GM21381 (cell line): ENCODE results near the gene TMEM126B.
A peak's percentile ranks its signal among the peaks of the same experiment; 100 is the strongest.
"Not testable (repeated sequence)": the region's sequence is repeated elsewhere in the genome, so short reads cannot be mapped to it uniquely, and the experiment has no call there.

Experiments
- ATAC-seq: cut with Tn5 transposase; IDR thresholded peaks from one replicate; pipeline ENCODE4 v1.9.1; 2021; ENCODE audit warnings: mild to moderate bottlenecking, moderate library complexity; ENCODE audit not compliant: unreplicated experiment

TMEM126B gene

GRCh38 chr11:85647604-85648299, 19.4 kb downstream of the TMEM126B start, which contains the start of gene TMEM126A:
Gene TMEM126A (plus strand): TSS chr11:85647967. CDS start chr11:85650256, 2,289 bp downstream.
- ATAC-seq = peak; percentile 99

- no peak for ATAC-seq
Observed at GRCh38 chr11:85651118-85651517, 22.7 kb downstream of the TMEM126B start.

- ATAC-seq = no peak
Observed at GRCh38 chr11:85652786-85653447, 24.5 kb downstream of the TMEM126B start.

GRCh38 chr11:85654343-85654742, 25.9 kb downstream of the TMEM126B start:
- not testable (repeated sequence) for ATAC-seq

- no peak for ATAC-seq
Observed at GRCh38 chr11:85656777-85657176, 28.4 kb downstream of the TMEM126B start.

- ATAC-seq = no peak
Observed at GRCh38 chr11:85658180-85658579, 29.8 kb downstream of the TMEM126B start.

- ATAC-seq = no peak
Observed at GRCh38 chr11:85661972-85662664, 33.7 kb downstream of the TMEM126B start.

- ATAC-seq = no peak
Observed at GRCh38 chr11:85663080-85663752, 34.8 kb downstream of the TMEM126B start.

- ATAC-seq = peak; percentile 58
Observed at GRCh38 chr11:85663753-85664614, 35.6 kb downstream of the TMEM126B start.

GRCh38 chr11:85664615-85665481, 36.5 kb downstream of the TMEM126B start, which contains the start of gene CREBZF:
Gene CREBZF (minus strand): TSS chr11:85665129. CDS start chr11:85664875, 254 bp downstream.
- peak; percentile 89 for ATAC-seq

GRCh38 chr11:85665733-85666132, 37.3 kb downstream of the TMEM126B start:
- no peak for ATAC-seq

GRCh38 chr11:85666687-85667086, 38.3 kb downstream of the TMEM126B start:
- ATAC-seq = no peak

- ATAC-seq = no peak
Observed at GRCh38 chr11:85668157-85668556, 39.8 kb downstream of the TMEM126B start.

- ATAC-seq = not testable (repeated sequence)
Observed at GRCh38 chr11:85670949-85671663, 42.7 kb downstream of the TMEM126B start.

- no peak for ATAC-seq
Observed at GRCh38 chr11:85672105-85672902, 43.9 kb downstream of the TMEM126B start.

GRCh38 chr11:85673393-85673792, 45.0 kb downstream of the TMEM126B start:
- ATAC-seq = no peak

GRCh38 chr11:85679576-85679975, 51.2 kb downstream of the TMEM126B start:
- no peak for ATAC-seq

- ATAC-seq = no peak
Observed at GRCh38 chr11:85680897-85681296, 52.5 kb downstream of the TMEM126B start.
